Colon (tissue), 2 donors: Measurements from ENCODE around the gene BTNL9.
"Not testable (repeated sequence)": the region's sequence is repeated elsewhere in the genome, so short reads cannot be mapped to it uniquely, and the experiment has no call there.

ENCODE experiments used
- FAIRE-seq: peaks from 2 replicates; lab custom pipeline; 2012; peaks lifted over from hg19 to GRCh38; lab: Jason Lieb, UNC
- donor health status: control.
- donor health status: control.

Gene BTNL9

DNA sequence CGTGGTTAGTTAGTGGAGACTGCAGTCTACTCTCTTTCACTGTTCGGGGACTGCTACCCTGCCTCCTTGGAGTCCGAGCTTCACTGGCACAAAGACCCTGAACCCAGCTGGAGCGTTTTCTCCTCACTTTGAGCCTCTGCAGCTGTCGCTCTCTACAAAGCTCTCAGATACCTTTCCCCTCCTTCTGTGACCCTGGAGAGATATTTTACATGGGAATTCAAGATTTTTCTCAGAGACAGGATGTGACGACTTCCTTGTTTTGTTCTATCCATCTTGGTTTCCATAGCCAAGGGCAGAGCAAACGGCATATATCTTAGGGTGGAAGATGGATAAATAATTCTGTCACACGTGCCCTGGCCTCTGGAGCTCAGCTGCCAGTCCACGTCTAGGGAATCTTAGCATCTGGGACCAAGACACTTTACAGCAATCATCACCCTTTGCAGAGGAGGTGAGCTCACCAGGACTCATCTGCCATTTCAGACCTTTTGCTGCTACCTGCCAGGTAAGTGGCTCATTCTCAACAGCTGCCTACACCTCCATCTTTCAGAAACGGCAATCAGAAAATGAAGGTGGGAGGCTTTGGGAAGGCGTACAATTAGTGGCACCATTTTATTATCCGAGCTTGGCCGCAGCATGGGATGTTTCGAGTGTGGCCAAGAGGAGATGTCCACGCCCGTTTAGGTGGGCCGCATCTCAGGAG, at the start of gene BTNL9:
BTNL9 (plus strand) TSS at position 336 of the 700 bp plus-strand sequence. CDS start 5,224 bp downstream, outside the sequence.
- FAIRE-seq = no peak

- FAIRE-seq = no peak
Measured at GRCh38 chr5:180990882-180991242, 49.2 kb upstream of the BTNL9 start.

- FAIRE-seq = no peak
Measured at GRCh38 chr5:181001947-181002346, 38.1 kb upstream of the BTNL9 start.

GRCh38 chr5:181005791-181006190, 34.3 kb upstream of the BTNL9 start:
- FAIRE-seq = no peak

GRCh38 chr5:181008136-181008535, 31.9 kb upstream of the BTNL9 start:
- no peak for FAIRE-seq

DNA sequence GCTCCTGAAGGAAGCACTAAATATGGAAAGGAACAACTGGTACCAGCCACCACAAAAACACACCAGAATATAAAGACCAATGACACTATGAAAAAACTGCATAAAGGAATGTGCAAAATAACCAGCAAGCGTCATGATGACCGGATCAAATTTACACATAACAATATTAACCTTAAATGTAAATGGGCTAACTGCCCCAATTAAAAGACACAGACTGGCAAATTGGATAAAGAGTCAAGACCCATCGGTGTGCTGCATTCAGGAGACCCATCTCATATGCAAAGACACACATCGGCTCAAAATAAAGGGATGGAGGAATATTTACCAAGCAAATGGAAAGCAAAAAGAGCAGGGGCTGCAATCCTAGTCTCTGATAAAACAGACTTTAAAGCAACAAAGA, 30.0 kb upstream of the BTNL9 start:
- not testable (repeated sequence) for FAIRE-seq

DNA sequence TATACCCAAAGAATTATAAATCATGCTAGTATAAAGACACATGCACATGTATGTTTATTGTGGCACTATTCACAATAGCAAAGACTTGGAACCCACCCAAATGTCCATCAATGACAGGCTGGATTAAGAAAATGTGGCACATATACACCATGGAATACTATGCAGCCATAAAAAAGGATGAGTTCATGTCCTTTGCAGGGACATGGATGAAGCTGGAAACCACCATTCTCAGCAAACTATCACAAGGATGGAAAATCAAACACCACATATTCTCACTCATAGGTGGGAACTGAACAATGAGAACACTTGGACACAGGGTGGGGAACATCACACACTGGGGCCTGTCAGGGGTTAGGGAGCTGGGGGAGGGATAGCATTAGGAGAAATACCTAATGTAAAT, 25.4 kb upstream of the BTNL9 start:
- FAIRE-seq = not testable (repeated sequence)

- FAIRE-seq = not testable (repeated sequence)
Measured at GRCh38 chr5:181017448-181017847, 22.6 kb upstream of the BTNL9 start.

DNA sequence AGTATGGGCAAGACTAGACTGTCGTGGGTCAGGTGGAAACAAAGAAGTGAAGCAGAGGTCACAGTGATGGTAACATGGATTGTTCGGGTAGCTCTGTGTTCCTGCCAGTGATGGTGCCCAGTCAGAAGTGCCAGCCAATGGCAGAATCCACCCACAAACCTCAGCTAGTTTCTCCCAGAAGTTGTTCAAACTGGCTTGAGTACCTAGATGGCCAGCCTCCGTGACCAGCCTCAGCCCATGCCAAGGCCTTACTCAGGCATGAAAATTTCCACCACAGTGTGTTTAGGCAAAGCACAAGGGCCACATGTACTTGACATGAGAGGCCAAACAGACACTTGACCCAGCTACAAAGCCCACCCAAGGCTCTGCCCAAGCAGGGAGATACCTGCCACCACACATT, 19.4 kb upstream of the BTNL9 start:
- FAIRE-seq = no peak

DNA sequence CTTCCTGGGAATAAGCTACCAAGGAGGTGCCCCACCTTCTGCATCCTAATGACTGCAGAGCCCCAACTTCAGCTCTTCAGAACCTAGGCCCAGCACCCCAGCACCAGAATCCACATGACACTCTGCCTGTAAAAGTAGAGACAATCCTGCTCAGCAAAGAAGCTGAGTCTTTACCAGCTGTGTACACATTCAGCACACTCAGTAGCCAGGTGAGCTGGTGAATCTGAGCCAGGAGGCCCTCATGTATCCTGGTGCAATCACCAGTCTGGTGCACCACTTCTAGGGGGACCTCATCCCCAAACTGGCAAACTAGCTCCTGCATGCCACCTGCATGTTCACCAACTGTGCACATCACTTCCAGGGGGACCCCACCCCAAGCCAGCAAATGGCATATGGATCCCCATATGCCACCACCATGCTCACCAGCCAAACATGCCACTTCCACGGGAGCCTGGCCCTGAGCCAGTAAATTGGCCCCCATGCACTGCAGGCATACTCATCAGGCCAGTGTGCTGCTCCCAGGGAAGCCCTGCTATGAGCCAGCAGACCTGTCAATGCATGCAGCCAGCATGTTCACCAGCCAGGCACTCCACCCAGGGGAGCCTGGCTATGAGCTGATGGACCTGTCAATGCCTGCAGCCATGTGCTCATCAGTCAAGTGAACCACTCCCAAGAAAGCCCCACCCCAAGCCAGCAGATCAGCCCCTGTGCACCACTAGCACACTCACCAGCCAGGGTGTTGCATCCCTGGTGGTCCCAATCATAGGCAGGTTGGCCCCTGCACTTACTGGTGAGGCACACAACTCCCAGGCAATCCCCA, 15.6 kb upstream of the BTNL9 start:
- FAIRE-seq = no peak

DNA sequence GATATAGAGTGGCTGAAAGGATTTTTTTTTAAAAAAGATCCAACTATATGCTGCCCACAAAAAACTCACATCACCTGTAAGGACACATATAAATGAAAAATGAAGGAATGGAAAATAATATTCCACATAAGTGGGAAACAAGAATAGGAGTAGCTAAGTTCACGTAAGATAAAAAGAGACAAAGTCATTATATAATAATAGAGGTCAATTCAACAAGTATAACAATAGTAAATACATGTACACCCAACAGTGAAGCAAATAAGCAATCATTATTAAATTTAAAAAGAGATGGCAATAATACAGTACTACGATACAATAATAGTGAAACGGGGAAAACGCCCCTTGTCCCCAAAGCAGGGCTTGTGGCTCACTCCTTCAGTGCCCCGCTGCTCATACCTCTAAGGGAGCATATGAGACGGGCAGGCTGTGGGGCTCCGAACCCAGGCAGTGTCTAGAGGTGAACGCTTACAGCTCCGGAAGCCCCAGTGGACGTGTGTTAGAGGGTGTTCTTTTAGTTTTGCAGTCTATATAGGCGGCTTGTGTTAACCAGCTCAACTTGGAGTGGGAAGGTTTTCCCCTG, 12.5 kb upstream of the BTNL9 start:
- no peak for FAIRE-seq

DNA sequence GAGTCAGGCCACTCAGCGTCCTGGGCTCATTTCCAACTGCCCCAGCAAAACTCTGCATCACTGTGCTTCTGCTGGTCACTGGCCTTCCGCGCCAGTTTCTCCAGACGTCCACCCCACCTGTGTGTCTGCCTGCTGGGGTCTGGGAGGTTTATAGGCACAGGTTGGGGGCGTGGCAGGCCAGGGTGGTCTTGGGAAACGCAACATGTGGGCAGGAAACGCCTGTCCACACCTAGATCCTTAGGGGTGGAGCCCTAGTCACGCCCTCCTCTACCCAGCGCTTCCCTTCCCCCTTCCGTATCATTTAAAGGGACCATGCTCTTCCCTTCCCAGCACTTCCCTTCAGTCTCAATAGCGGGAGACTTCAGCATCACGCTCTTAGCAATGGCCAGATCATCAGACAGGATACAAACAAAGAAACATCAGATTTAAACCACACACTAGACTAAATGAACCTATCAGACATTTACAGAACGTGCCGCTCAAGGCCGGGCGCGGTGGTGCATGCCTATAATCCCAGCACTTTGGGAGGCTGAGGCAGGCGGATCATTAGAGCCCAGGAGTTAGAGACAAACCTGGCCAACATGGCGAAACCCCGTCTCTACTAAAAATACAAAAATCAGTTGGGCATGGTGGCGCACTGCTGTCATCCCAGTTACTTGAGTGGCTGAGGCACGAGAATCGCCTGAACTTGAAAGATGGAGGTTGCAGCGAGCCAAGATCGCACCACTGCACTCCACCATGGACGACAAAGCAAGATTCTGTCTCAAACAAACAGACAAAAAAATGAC, 11.8 kb upstream of the BTNL9 start:
- no peak for FAIRE-seq

DNA sequence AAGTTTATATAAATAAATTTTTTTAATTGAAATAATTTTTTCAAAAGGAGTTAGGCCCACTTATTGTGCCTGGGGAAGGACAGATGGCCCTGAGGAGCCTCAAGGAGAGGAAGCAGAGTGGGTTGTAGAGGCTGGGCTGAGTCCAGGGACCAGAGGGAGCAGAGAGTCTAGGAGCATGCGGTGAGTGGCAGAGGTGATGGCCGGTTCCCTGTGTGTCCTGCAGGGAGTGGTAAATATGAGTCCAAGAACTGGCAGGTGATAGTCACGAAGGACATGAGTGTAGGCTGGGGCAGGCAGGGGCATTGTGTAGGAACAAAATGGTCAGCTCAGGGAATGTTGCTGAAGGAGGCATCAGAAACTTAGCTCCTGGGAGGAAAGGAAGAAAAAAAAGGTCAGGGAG, 8.3 kb upstream of the BTNL9 start:
- FAIRE-seq = no peak

DNA sequence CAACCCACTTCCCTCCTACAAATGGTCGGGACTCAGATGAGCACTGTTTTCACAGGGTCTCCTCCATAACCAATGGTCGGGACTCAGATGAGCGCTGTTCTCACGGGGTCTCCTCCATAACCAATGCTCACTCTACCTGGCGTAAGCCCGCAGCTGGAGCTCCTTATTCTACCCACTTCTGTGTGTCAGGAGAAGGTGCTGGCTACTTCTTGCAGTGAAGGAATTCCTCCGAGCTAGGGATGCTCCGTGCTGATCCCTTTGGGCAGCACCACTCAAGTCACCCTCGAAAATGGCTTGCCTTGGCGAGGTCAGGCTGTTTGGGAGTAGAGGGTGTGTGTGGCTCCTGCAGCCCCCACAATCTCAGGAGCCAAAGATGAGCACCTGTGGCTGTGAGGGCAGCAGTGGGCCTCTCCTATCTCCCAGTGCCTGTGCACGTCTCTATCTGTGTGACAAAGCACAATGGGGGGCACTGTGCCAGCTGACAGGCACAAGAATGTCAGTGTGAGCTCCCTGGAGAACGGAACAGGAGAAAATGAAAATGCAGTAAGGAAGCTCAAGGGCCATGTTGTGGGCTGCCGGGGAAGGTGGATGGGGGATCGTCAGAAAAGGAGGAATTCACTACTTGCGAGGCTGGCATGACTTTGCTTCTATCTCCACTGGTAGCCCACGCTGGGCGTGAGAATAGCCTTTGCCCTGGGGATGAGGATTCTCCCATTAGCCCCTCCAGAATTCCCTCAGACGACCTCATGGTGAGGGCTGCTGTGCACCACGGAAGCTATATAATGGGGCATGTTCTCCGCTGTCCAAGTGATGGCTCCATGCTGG, 3.9 kb upstream of the BTNL9 start:
- FAIRE-seq = no peak

- FAIRE-seq = no peak
Measured at GRCh38 chr5:181036816-181037364, 3.2 kb upstream of the BTNL9 start.

DNA sequence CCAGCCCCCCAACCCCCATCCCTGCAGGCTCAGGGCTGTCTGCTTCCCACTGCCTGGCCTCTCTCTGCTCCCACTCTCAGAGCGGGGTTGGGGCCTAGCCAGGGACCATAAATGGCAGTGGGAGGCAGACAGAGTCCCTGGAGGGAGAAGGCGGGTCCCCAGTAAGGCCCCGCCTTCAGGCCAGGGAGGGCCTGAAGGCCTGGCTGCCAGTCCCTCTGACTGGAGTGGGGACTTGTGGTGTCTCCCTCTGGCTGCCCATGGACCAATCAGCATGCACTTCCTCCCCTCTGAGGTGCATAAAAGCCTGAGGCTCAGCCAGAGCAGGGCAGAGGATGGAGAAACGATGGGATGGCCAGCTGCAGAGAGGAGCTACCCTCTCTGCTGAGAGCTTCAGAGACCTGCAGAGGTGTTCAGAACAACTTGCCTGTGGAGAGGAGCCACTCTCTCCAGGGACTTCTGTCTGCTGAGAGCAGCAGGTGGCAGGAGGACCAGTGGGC, 2.7 kb upstream of the BTNL9 start:
- FAIRE-seq = no peak

- FAIRE-seq = no peak
Measured at GRCh38 chr5:181039471-181039870, 595 bp upstream of the BTNL9 start.

DNA sequence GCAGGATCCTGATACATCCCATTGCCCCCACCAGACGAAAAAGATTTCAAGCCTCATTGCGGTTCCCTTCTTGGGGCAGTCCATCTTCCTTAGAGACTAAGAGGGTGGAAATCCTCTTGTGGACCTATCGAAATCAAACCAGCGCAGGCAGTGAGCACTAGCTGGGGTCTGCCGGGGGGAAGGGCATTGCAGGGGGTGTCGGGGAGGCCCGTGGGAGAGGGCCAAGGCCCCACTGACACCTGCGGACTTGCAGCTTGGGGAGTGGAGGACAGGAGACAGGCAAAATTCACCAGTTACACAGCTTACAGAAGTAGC, 522 bp downstream of the BTNL9 start:
- FAIRE-seq = no peak

- FAIRE-seq = no peak
Measured at GRCh38 chr5:181041043-181041442, 977 bp downstream of the BTNL9 start.

GRCh38 chr5:181042036-181042713, 2.1 kb downstream of the BTNL9 start:
- FAIRE-seq = no peak

DNA sequence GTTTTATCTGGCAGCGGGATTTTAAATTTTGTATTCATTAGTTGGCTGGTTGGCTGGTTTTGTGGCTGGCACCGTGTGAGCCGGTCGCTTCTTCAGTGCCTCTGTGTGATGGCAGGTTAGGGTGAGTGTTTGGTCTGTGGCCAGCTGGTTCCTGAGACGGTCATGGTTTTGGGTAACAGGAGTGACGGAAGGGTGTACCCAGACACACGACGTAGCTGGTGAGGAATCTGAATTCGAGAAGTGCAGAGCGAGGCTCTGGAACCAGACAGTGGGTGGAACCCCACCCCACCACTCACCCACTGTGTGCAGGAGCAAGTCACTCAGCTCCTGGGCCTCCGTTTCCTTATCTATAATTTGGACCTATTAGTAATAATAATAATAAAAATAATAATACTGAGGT, 2.7 kb downstream of the BTNL9 start:
- FAIRE-seq = no peak
